GM03348 (cell line): ENCODE results near the gene SUGCT.
A peak's percentile ranks its signal among the peaks of the same experiment; 100 is the strongest.
"Not testable (repeated sequence)": the region's sequence is repeated elsewhere in the genome, so short reads cannot be mapped to it uniquely, and the experiment has no call there.

ENCODE experiments used
- DNase-seq: peaks from one replicate; pipeline ENCODE4 v3.0.0; 2012; ENCODE audit warnings: low spot score

Gene SUGCT

GRCh38 chr7:40139891-40140290 is 5.1 kb downstream of the SUGCT start:
- not testable (repeated sequence) for DNase-seq

- not testable (repeated sequence) for DNase-seq
These were observed 7.1 kb downstream of the SUGCT start for GRCh38 chr7:40141916-40142315.

GRCh38 chr7:40145596-40146130 is 10.9 kb downstream of the SUGCT start:
- DNase-seq: not testable (repeated sequence)

- no peak for DNase-seq
These were observed 12.8 kb downstream of the SUGCT start for GRCh38 chr7:40147371-40148246.

- not testable (repeated sequence) for DNase-seq
These were observed 13.4 kb downstream of the SUGCT start for GRCh38 chr7:40148247-40148580.

- no peak for DNase-seq
These were observed 13.9 kb downstream of the SUGCT start for GRCh38 chr7:40148671-40149070.

- no peak for DNase-seq
These were observed 16.7 kb downstream of the SUGCT start for GRCh38 chr7:40151504-40151903.

GRCh38 chr7:40156988-40157387 is 22.2 kb downstream of the SUGCT start:
- DNase-seq: no peak

- DNase-seq: no peak
These were observed 27.7 kb downstream of the SUGCT start for GRCh38 chr7:40162516-40162915.

- DNase-seq: no peak
These were observed 30.4 kb downstream of the SUGCT start for GRCh38 chr7:40165216-40165615.

- DNase-seq: no peak
These were observed 32.5 kb downstream of the SUGCT start for GRCh38 chr7:40167291-40167690.

GRCh38 chr7:40168266-40168665 is 33.5 kb downstream of the SUGCT start:
- not testable (repeated sequence) for DNase-seq

- DNase-seq: not testable (repeated sequence)
These were observed 38.3 kb downstream of the SUGCT start for GRCh38 chr7:40173121-40173520.

- DNase-seq: not testable (repeated sequence)
These were observed 40.5 kb downstream of the SUGCT start for GRCh38 chr7:40175256-40175655.

GRCh38 chr7:40175725-40176510 is 41.1 kb downstream of the SUGCT start:
- DNase-seq: peak; percentile 33

- no peak for DNase-seq
These were observed 42.3 kb downstream of the SUGCT start for GRCh38 chr7:40177071-40177470.

GRCh38 chr7:40182452-40182851 is 47.6 kb downstream of the SUGCT start:
- no peak for DNase-seq

- DNase-seq: no peak
These were observed 51.8 kb downstream of the SUGCT start for GRCh38 chr7:40186586-40186985.

GRCh38 chr7:40192036-40192435 is 57.2 kb downstream of the SUGCT start:
- peak; percentile 84 for DNase-seq

GRCh38 chr7:40194745-40195144 is 59.9 kb downstream of the SUGCT start:
- peak; percentile 67 for DNase-seq

- no peak for DNase-seq
These were observed 62.7 kb downstream of the SUGCT start for GRCh38 chr7:40197527-40197926.

GRCh38 chr7:40199076-40199802 is 64.4 kb downstream of the SUGCT start:
- peak; percentile 70 for DNase-seq
